Measurements from ENCODE around the gene MCMBP.

MCMBP gene

GRCh38 chr10:119782981-119783664, 89.5 kb downstream of the MCMBP start:
- DNase-seq = peak; percentile 22

DNA sequence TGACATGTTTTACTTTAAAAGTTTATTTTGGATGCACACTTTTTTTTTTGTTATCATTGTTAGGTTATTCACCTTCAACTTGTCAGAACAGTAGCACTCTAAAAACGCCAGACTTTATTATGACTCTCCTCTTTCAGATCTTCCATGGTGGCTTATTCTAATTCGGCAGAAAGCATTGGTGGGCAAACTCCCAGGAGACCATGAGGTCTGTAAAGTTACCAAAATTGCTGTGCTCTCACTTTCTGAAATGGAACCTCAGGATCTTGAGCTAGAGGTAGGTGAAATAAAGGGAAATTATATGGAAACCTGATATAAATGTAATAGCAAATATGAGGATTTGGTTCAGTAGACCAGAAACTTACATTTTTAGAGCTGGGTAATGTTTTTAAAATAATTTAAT, 91.1 kb downstream of the MCMBP start:
- DNase-seq = no peak

DNA sequence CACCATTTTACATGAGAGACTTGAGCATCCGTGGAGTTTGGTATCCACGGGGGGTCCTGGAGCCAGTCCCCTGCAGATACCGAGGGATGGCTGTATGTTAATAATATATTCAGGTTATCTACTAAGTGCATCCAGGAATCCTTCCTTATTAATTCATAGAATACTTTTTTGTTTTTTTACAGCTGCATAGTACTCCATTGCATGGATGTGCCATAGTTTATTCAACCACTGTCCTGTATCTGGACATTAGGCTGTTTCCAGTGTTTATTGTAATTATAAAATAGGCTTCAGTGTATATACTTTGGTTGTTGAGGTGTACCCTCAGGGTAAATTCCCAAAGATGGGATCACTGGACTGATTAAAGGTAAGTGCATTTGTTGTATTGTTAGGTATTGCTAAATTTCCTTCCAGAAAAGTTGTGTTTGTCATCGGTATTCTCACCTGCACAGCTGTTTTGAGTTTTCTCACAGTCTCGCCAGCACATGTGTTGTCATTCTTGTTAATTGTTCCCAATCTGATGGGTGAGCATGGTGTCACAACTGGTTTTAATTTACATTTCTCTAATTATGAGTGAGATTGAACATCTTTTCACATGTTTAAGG, 91.7 kb downstream of the MCMBP start:
- DNase-seq = no peak
